ENCODE data around the gene ANO10.

ANO10 gene

GRCh38 chr3:43417133-43417532 is 204.7 kb downstream of the ANO10 start:
- DNase-seq (ENCODE audit: low read depth in 2 of 2): no peak

GRCh38 chr3:43415088-43415487 is 206.7 kb downstream of the ANO10 start:
- no peak for DNase-seq (ENCODE audit: low read depth in 2 of 2)

- DNase-seq (ENCODE audit: low read depth in 2 of 2): no peak
These were observed 208.0 kb downstream of the ANO10 start for GRCh38 chr3:43413676-43414368.

- no peak for DNase-seq (ENCODE audit: low read depth in 2 of 2)
These were observed 210.4 kb downstream of the ANO10 start for GRCh38 chr3:43411429-43411828.

GRCh38 chr3:43410592-43410991 is 211.2 kb downstream of the ANO10 start:
- no peak for DNase-seq (ENCODE audit: low read depth in 2 of 2)

GRCh38 chr3:43409506-43409905 is 212.3 kb downstream of the ANO10 start:
- DNase-seq (ENCODE audit: low read depth in 2 of 2): no peak

GRCh38 chr3:43406643-43407023 is 215.2 kb downstream of the ANO10 start:
- no peak for DNase-seq (ENCODE audit: low read depth in 2 of 2)

- DNase-seq (ENCODE audit: low read depth in 2 of 2): no peak
These were observed 215.7 kb downstream of the ANO10 start for GRCh38 chr3:43405888-43406642.

- DNase-seq (ENCODE audit: low read depth in 2 of 2): no peak
These were observed 220.8 kb downstream of the ANO10 start for GRCh38 chr3:43400781-43401730.

GRCh38 chr3:43400167-43400566 is 221.6 kb downstream of the ANO10 start:
- no peak for DNase-seq (ENCODE audit: low read depth in 2 of 2)

- no peak for DNase-seq (ENCODE audit: low read depth in 2 of 2)
These were observed 222.8 kb downstream of the ANO10 start for GRCh38 chr3:43399034-43399433.

- DNase-seq (ENCODE audit: low read depth in 2 of 2): no peak
These were observed 227.7 kb downstream of the ANO10 start for GRCh38 chr3:43394041-43394554.

- DNase-seq (ENCODE audit: low read depth in 2 of 2): no peak
These were observed 230.2 kb downstream of the ANO10 start for GRCh38 chr3:43391621-43392020.

- no peak for DNase-seq (ENCODE audit: low read depth in 2 of 2)
These were observed 231.6 kb downstream of the ANO10 start for GRCh38 chr3:43390255-43390588.

GRCh38 chr3:43389388-43390254 is 232.2 kb downstream of the ANO10 start:
- peak; percentile 42 to 46 for DNase-seq (ENCODE audit: low read depth in 2 of 2)

GRCh38 chr3:43388915-43389314 is 232.9 kb downstream of the ANO10 start:
- no peak for DNase-seq (ENCODE audit: low read depth in 2 of 2)

GRCh38 chr3:43388175-43388574 is 233.6 kb downstream of the ANO10 start:
- DNase-seq (ENCODE audit: low read depth in 2 of 2): no peak

- DNase-seq (ENCODE audit: low read depth in 2 of 2): no peak
These were observed 242.5 kb downstream of the ANO10 start for GRCh38 chr3:43379343-43379742.

- DNase-seq (ENCODE audit: low read depth in 2 of 2): peak; percentile 34 to 49
These were observed 243.5 kb downstream of the ANO10 start for GRCh38 chr3:43378066-43378935.

GRCh38 chr3:43373560-43373928 is 248.3 kb downstream of the ANO10 start:
- no peak for DNase-seq (ENCODE audit: low read depth in 2 of 2)
